ENCODE data around the gene WWTR1.

Gene WWTR1

GRCh38 chr3:149473357-149474249 is 184.2 kb downstream of the WWTR1 start:
- no peak for DNase-seq (ENCODE audit: low read depth, low spot score)

GRCh38 chr3:149472030-149472797 is 185.6 kb downstream of the WWTR1 start:
- no peak for DNase-seq (ENCODE audit: low read depth, low spot score)

- no peak for DNase-seq (ENCODE audit: low read depth, low spot score)
Observed at GRCh38 chr3:149470381-149470780, 187.4 kb downstream of the WWTR1 start.

- no peak for DNase-seq (ENCODE audit: low read depth, low spot score)
Observed at GRCh38 chr3:149468504-149469212, 189.2 kb downstream of the WWTR1 start.

Data from activated naive CD8-positive, alpha-beta T cell treated with anti-CD3 and anti-CD28 coated beads, Interleukin-2, amount 50 U/mL, for 16 hours (primary cell).